ENCODE measurements around the gene EIPR1.
A peak's percentile ranks its signal among the peaks of the same experiment; 100 is the strongest.
"Not testable (repeated sequence)": the region's sequence is repeated elsewhere in the genome, so short reads cannot be mapped to it uniquely, and the experiment has no call there.

EIPR1 gene

DNA sequence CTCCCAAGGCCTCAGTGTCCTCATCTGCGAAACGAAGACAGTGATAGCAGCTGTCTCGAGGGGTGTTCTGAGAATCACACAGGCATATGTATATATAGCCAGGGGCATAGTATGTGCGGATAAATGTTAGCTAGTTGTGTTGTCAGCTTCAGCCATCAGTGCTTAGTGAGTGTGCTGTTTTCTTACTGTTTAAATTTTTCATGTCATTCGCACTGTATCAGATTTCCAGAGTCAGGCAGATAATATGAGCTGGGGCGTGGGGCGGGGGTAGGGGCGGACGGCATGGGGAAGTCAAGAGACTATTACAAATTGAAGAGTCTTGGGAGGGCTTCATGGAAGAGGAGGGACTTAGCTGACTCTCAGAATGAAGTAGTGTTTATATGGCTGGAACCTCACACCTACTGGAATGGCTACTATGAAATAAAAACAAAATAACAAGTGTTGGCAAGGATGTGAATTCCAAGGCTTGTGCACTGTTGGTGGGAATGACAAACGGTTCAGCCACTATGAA lies 8.9 kb upstream of the EIPR1 start:
- H3K4me1 Mint-ChIP-seq: peaks cover 38% of the 10 kb centered on the region
- no peaks in the 10 kb centered on the region for H3K9me3 Mint-ChIP-seq
- peaks cover 15% of the 10 kb centered on the region for H3K36me3 Mint-ChIP-seq
- H3K4me3 Mint-ChIP-seq: no peak overlapping the region
- no peak overlapping the region for H3K27ac Mint-ChIP-seq
- no peaks in the 10 kb centered on the region for H3K27me3 Mint-ChIP-seq

DNA sequence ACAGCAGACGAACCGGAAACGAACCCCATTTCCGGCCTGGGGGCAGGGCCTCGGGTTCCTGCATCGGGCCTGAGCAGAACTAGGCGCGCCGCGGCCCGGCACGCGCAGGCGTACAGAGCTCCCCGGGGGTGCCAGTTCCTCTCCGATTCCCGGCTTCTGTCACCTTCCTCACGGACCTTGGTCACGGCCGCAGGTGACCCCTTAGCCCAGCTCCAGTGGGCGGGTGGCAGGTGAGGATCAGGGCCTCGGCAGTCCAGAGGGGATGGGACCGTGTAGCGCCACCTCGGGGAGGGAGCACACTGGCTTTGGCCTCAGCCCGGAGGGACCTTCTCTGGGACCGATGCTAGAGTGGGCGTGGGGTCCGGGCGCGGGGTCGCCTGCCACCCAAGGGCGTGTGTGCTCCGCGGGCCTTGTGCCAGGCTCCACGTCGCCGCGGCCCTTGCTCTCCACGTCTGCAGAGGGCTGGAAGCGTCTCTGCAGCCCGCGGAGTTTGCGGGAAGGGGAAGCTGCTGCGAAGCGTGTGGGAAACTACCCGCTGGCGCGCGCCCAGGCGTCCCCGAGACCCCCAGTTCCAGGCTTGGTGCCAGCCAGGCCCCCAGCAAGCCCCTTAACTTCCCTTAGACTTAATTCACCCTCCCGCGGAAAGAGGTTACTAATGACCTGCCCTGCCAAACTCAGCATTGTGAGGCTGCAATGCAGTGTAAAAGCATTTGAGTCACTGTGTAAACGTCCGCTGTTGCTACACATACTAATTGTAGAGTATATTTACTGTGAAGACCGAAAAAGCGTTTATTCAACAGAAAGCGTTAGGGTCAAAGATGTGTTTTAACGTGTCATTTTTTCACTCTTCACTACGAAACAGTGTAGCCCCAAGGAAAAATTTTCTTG lies 2.3 kb upstream of the EIPR1 start, which contains the start of gene TRAPPC12:
Gene TRAPPC12, plus strand, starts transcription at position 48 of the 888 bp plus-strand sequence. CDS start 7,930 bp downstream, outside the sequence.
- peak within 1 kb of the TSS; percentile 98 for H3K4me3 Mint-ChIP-seq
- peak within 1 kb of the TSS; percentile 95 for H3K27ac Mint-ChIP-seq
- peaks cover 2% of the 10 kb centered on the region for H3K36me3 Mint-ChIP-seq
- no peaks in the 10 kb centered on the region for H3K27me3 Mint-ChIP-seq
- no peaks in the 10 kb centered on the region for H3K9me3 Mint-ChIP-seq
- peaks cover 55% of the 10 kb centered on the region for H3K4me1 Mint-ChIP-seq

DNA sequence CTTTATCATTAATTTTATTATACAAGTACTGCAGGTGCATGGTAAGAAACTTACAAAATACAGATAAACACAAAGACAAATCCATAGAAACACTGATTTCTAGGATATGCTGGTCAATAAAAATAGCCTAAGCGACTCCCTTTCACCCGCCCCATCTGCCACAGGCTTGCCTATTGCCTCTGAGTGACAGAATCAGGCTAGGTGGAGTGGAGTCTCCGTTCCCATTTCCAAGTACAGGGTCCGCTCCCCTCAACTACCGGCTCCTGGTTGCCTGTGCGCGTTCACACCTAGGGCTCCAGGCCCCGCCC lies 1.7 kb upstream of the EIPR1 start:
- Mint-ChIP-seq H3K9me3 (no peaks in the 10 kb centered on the region), H3K4me1 (peaks cover 49% of the 10 kb centered on the region), H3K4me3 (peak overlapping the region; percentile 98), H3K36me3 (peaks cover 2% of the 10 kb centered on the region), H3K27me3 (no peaks in the 10 kb centered on the region), H3K27ac (peak overlapping the region; percentile 94)

DNA sequence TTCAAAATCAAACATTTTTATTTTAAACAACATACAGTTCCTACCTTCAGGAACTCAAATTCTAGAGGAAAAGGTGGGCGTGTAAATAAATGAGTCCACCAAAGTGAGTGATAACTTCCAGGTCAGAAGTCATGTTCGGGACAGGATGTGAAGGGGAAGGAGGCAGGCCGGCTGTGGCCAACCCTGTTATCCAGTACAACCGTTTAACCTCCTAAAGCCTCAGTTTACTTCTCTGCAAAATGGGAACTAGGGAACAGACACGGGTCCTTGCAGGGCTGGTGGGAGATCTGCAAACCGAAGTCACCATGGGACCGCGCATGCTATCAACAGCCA lies 373 bp downstream of the EIPR1 start:
- Mint-ChIP-seq H3K36me3 (peaks cover 2% of the 10 kb centered on the region), H3K27ac (peak overlapping the region; percentile 96), H3K9me3 (no peaks in the 10 kb centered on the region), H3K27me3 (no peaks in the 10 kb centered on the region), H3K4me1 (peaks cover 44% of the 10 kb centered on the region), H3K4me3 (peak overlapping the region; percentile 98)

DNA sequence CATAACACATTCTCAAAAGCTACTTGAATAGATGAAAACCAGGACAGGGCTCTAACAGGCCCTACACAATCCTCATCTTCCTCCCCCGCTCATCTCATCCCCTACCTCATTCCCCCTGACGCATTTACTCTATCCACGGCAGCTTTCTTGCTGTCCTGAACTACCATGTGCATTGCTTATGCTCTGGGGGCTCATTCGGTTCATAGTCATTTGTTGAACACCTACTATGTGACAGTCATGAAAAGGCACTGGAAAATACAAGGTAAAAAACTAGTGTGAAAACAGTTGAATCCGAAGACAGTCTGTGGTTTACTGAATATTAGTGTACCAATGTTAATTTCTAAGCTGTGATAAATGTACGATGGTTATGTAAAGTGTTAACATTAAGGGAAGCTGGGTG lies 797 bp downstream of the EIPR1 start:
- peak overlapping the region; percentile 98 for H3K4me3 Mint-ChIP-seq
- no peaks in the 10 kb centered on the region for H3K27me3 Mint-ChIP-seq
- H3K4me1 Mint-ChIP-seq: peaks cover 43% of the 10 kb centered on the region

DNA sequence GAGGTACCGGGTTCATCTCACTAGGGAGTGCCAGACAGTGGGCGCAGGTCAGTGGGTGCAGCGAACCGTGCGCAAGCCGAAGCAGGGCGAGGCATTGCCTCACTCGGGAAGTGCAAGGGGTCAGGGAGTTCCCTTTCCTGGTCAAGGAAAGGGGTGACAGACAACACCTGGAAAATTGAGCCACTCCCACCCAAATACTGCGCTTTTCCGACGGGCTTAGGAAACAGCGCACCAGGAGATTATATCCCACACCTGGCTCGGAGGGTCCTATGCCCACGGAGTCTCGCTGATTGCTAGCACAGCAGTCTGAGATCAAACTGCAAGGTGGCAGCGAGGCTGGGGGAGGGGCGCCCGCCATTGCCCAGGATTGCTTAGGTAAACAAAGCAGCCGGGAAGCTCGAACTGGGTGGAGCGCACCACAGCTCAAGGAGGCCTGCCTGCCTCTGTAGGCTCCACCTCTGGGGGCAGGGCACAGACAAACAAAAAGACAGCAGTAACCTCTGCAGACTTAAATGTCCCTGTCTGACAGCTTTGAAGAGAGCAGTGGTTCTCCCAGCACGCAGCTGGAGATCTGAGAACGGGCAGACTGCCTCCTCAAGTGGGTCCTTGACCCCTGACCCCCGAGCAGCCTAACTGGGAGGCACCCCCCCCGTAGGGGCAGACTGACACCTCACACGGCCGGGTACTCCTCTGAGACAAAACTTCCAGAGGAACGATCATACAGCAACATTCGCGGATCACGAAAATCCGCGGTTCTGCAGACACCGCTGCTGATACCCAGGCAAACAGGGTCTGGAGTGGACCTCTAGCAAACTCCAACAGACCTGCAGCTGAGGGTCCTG lies 8.1 kb downstream of the EIPR1 start:
- H3K4me3 Mint-ChIP-seq: not testable (repeated sequence)
- peaks cover 14% of the 10 kb centered on the region for H3K36me3 Mint-ChIP-seq

More for the DNA sequence above, 797 bp downstream of the EIPR1 start:
- Mint-ChIP-seq H3K36me3 (peaks cover 2% of the 10 kb centered on the region), H3K27ac (peak overlapping the region; percentile 96), H3K9me3 (no peaks in the 10 kb centered on the region)

DNA sequence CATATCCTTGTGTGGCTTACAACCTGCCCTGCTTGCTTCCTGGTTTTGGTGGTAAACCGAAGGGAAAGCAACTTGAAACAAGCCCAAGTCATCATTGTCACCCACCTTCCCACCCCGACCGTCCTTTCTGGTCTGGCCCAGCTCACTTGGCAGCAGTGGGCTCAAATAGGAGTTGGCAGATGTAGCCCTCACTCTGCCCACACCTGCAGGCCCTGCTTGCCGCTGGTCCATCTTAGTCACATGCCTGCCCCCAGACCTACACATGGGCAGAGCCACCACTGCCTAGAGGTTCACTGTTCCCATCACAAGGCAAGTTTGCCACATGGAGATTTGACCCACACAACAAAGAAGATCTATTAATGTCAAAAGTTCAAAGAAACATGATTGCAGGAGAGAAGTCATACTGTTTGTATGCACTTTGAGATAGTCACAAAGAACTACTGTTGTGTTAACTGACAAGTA lies 9.3 kb downstream of the EIPR1 start:
- H3K4me3 Mint-ChIP-seq: no peak overlapping the region
- H3K9me3 Mint-ChIP-seq: no peaks in the 10 kb centered on the region
- H3K4me1 Mint-ChIP-seq: peaks cover 32% of the 10 kb centered on the region
- peaks cover 15% of the 10 kb centered on the region for H3K36me3 Mint-ChIP-seq
- no peak overlapping the region for H3K27ac Mint-ChIP-seq
- H3K27me3 Mint-ChIP-seq: no peaks in the 10 kb centered on the region

More for the DNA sequence above, 8.1 kb downstream of the EIPR1 start:
- H3K4me1 Mint-ChIP-seq: peaks cover 28% of the 10 kb centered on the region
- not testable (repeated sequence) for H3K9me3 Mint-ChIP-seq, H3K27ac Mint-ChIP-seq, H3K27me3 Mint-ChIP-seq

DNA sequence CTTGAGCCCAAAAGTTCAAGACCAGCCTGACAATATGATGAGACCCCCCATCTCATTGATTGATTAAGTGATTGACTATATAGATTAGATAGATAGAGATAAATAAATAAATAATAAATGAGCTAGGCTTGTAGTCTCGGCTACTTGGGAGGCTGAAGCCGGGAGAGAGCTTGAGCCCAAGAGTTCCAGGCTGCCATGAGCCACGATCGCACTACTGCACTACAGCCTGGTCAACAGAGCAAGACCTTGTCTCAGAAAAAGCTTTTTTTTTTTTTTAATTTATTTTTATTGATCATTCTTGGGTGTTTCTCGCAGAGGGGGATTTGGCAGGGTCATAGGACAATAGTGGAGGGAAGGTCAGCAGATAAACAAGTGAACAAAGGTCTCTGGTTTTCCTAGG lies 12.4 kb downstream of the EIPR1 start:
- Mint-ChIP-seq H3K27me3 (no peaks in the 10 kb centered on the region), H3K27ac (no peak overlapping the region), H3K9me3 (no peaks in the 10 kb centered on the region), H3K4me3 (no peak overlapping the region), H3K36me3 (peaks cover 18% of the 10 kb centered on the region), H3K4me1 (peaks cover 53% of the 10 kb centered on the region)

DNA sequence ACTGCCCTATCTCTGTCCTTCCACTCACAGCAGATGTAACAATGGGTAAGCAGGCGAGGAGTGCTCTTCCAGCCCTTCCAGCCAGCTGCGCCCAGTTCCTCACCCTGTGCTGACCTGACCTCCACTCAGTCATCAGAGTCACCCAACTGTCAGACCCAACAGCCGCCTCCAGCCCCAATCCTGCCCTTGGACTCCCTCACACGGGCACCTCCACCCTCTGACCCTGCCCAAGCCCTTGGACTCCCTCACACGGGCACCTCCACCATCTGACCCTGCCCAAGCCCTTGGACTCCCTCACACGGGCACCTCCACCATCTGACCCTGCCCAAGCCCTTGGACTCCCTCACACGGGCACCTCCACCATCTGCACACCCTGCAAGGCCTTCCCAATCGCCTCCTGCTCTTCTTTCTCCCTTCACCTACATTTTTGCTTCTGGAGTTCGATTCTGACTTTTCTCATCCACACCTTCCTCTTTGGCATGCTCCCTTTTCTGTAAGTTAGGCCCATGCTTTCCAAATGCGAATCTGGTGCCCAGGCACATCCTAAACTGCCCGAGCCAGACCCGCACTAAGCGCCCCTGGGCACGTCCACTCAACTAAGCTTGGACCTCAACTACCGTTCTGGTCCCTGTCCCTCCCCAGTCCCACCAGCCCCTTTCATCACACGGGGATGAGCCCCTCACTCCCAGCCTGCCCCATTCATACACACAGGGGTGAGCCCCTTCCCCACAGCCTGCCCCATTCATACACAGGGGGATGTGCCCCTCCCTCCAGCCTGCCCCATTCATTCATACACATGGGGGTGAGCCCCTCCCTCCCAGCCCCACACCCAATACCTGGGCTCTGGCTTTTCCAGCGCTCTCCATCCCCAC lies 15.9 kb downstream of the EIPR1 start:
- Mint-ChIP-seq H3K4me1 (peaks cover 51% of the 10 kb centered on the region), H3K4me3 (no peak overlapping the region), H3K27me3 (no peaks in the 10 kb centered on the region), H3K27ac (no peak overlapping the region), H3K36me3 (peaks cover 6% of the 10 kb centered on the region), H3K9me3 (no peaks in the 10 kb centered on the region)

DNA sequence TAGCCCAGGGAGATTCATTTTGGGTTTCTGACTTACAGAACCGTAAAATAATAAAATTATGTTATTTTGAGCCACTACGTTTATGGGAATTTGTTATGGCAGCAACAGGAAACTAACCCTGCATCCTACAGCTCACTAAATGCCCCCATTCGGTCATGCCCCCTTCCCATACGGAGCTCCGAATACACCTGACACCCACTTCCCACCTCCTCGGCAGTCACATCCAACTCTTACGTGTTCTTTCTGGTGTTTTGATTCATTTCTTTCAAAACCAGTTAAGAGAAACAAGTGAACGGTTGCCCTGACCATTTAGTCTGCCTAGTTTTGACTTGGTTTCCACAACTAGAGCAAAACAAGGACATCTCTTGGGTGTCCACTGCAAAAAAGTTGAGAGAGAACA lies 19.7 kb downstream of the EIPR1 start:
- Mint-ChIP-seq H3K27ac (no peak overlapping the region), H3K27me3 (no peaks in the 10 kb centered on the region), H3K9me3 (no peaks in the 10 kb centered on the region), H3K36me3 (peaks cover 9% of the 10 kb centered on the region), H3K4me1 (peaks cover 33% of the 10 kb centered on the region), H3K4me3 (no peak overlapping the region)

DNA sequence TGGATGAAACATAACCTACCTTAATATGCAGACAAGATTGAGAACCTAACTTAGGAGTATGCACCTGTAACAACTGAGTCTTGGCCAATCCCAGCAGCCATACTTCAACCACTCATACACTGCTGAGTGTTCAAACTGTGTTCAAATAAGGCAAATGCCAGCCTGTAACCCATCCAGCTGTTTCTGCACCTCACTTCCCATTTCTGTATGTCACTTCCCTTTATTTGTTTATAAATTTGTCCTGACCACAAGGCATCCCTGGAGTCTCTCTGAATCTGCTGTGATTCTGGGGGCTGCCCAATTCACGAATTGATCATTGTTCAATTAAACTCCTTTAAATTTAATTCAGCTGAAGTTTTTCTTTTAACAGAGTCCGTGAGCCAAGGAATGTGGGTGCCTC lies 20.2 kb downstream of the EIPR1 start:
- peaks cover 13% of the 10 kb centered on the region for H3K36me3 Mint-ChIP-seq
- H3K27me3 Mint-ChIP-seq, H3K27ac Mint-ChIP-seq, H3K9me3 Mint-ChIP-seq, H3K4me3 Mint-ChIP-seq: not testable (repeated sequence)
- peaks cover 29% of the 10 kb centered on the region for H3K4me1 Mint-ChIP-seq

DNA sequence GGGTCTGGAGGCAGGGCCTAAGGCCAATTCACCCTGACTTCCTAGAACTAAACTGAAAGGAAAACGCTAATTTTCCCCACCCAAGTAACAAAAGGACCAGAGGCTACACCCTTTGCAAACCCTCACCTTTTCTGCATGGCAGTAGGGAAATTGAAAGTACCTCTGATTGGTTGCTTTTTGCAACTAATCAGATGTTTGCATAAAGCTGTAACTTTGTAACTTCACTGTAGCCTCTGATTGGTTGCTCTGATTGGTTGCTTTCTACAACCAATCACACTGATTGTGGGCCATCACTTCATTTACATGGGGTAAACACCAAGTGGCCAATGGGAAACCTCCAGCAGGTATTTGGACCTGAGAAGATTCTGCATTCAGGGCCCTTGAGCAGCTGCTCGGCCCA lies 20.8 kb downstream of the EIPR1 start:
- no peaks in the 10 kb centered on the region for H3K9me3 Mint-ChIP-seq
- no peak overlapping the region for H3K4me3 Mint-ChIP-seq
- no peaks in the 10 kb centered on the region for H3K27me3 Mint-ChIP-seq
- H3K4me1 Mint-ChIP-seq: peaks cover 26% of the 10 kb centered on the region
- no peak overlapping the region for H3K27ac Mint-ChIP-seq
- peaks cover 15% of the 10 kb centered on the region for H3K36me3 Mint-ChIP-seq

DNA sequence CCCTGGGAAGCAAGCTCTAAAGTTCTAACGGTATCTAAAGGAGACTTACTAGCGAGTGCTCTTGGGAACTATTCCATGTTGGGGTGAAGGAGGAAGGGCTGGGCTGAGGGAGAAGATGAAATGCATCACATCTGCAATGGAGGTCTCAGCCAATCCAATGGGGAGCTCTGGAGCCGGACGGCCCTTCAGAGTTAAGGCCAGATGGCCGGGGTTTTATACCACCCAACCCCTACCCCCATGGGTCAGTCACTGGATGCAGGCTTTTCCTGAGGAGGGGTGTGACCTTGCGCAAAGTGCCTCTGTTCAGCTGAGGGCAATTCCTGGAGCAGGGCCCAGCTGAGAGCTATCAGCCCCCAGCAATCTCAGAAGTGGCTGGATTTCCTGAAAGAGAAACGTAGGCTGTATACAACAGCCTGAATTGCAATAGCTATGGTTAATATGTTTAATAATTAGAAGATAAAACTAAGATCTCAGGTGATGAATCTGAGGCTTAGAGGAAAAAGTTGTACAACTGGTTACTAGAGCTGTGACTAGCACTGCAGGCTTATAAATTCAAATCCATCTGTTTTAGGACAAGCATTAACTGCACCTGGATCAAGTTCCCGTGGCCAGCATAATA lies 21.6 kb downstream of the EIPR1 start:
- H3K27me3 Mint-ChIP-seq: no peaks in the 10 kb centered on the region
- H3K4me3 Mint-ChIP-seq: no peak overlapping the region
- H3K4me1 Mint-ChIP-seq: peaks cover 22% of the 10 kb centered on the region
- peaks cover 19% of the 10 kb centered on the region for H3K36me3 Mint-ChIP-seq
- H3K27ac Mint-ChIP-seq: no peak overlapping the region
- no peaks in the 10 kb centered on the region for H3K9me3 Mint-ChIP-seq

DNA sequence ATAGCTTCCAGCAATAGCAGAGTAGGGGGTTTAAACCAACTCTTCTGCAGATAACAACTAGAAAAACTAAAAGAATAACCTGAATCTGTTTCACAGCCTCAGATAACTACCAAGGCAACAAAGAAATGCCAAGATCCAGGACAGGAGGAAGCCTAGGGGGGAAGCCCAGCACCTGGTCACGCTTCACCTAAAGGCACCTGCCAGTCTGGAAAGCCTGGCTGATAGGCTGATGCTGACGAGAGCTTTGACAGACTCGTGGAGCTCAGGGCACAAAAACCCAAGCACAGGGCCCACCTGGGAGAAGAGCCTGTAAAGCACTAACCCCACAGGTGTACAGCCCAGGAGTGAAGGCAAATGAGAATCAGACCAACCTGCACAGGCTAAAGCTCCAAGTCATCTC lies 22.6 kb downstream of the EIPR1 start:
- H3K36me3 Mint-ChIP-seq: peaks cover 26% of the 10 kb centered on the region
- H3K4me3 Mint-ChIP-seq: no peak overlapping the region

DNA sequence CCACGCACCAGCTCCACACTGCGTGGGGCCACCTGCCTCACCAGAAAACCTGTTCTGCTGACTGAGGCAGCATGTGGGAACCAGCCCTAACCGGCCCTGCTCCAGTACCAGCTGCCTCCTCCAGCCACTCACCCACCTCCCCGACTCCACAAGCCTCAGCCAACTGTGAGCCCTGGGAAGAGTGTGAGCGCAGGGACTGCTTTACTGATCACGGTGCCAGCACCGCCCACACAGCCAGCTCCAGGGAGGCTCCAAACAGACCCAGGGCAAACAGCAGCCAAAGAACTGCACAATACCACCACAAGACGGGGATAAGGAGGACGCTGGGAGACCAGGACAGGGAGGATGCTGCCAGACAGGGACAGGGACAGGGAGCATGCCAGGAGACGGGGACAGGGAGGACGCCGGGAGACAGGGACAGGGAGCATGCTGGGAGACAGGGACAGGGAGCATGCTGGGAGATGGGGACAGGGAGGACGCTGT lies 28.4 kb downstream of the EIPR1 start:
- Mint-ChIP-seq H3K9me3 (peaks cover 6% of the 10 kb centered on the region), H3K36me3 (peaks cover 41% of the 10 kb centered on the region), H3K4me1 (no peaks in the 10 kb centered on the region), H3K27me3 (no peaks in the 10 kb centered on the region), H3K27ac (no peak overlapping the region), H3K4me3 (no peak overlapping the region)

More for the DNA sequence above, 22.6 kb downstream of the EIPR1 start:
- Mint-ChIP-seq H3K4me1 (peaks cover 14% of the 10 kb centered on the region), H3K27me3 (no peaks in the 10 kb centered on the region), H3K9me3 (peaks cover 6% of the 10 kb centered on the region), H3K27ac (no peak overlapping the region)
